WTC11 (cell line): ENCODE measurements around the gene PDSS2. TPM values are rescaled to one million over a fixed set of nuclear protein-coding genes. Genes with fewer than 3 reads are reported as not detected.
"Not testable (repeated sequence)": the region's sequence is repeated elsewhere in the genome, so short reads cannot be mapped to it uniquely, and the experiment has no call there.

Source experiments
- ATAC-seq: fragments of 200-7000 bp; cut with Tn5 transposase; 2 replicates; pipeline ENCODE4 v1.10.0; 2021; ENCODE audit warnings: mild to moderate bottlenecking, moderate library complexity
- CTCF ChIA-PET: fragments of 300-600 bp; sonication (Branson Sonifier 250); formaldehyde crosslinking; loops from one replicate; lab custom pipeline; 2021; ENCODE audit warnings: antibody characterized with exemption; lab: Charles Lee
- POLR2A ChIA-PET: fragments of 350-600 bp; sonication (Branson Sonifier 250); formaldehyde crosslinking; loops from one replicate; lab custom pipeline; 2021; ENCODE audit warnings: antibody characterized with exemption; lab: Charles Lee
- DNase-seq: peaks from one replicate; pipeline ENCODE4 v3.0.0; 2021; ENCODE audit warnings: low spot score
- H3K27ac Mint-ChIP-seq: 2 replicates; pipeline ENCODE4 v1.8.0; 2021; ENCODE audit warnings: mixed read lengths
- H3K27me3 Mint-ChIP-seq: 2 replicates; pipeline ENCODE4 v1.8.0; 2021; ENCODE audit warnings: low read depth, mild to moderate bottlenecking, moderate library complexity, mixed read lengths
- H3K36me3 Mint-ChIP-seq: 2 replicates; pipeline ENCODE4 v1.8.0; 2021; ENCODE audit warnings: mixed read lengths
- H3K4me1 Mint-ChIP-seq: 2 replicates; pipeline ENCODE4 v1.8.0; 2022; ENCODE audit warnings: mixed read lengths
- H3K4me3 Mint-ChIP-seq: 2 replicates; pipeline ENCODE4 v1.8.0; 2021; ENCODE audit warnings: mild to moderate bottlenecking, moderate library complexity, mixed read lengths
- H3K9me3 Mint-ChIP-seq: 2 replicates; pipeline ENCODE4 v1.8.0; 2021; ENCODE audit warnings: mixed read lengths
- ATF6 ChIP-seq: sonication (generic); formaldehyde crosslinking; IDR thresholded peaks from 2 replicates; pipeline ENCODE4 v1.8.1; 2023; ENCODE audit warnings: mild to moderate bottlenecking, missing genetic modification reagents
- CREM ChIP-seq: sonication (generic); formaldehyde crosslinking; IDR thresholded peaks from 2 replicates; pipeline ENCODE4 v1.8.1; 2022; ENCODE audit warnings: mild to moderate bottlenecking, missing genetic modification reagents, moderate library complexity
- FOXJ3 ChIP-seq: sonication (generic); formaldehyde crosslinking; IDR thresholded peaks from 2 replicates; pipeline ENCODE4 v1.9.0; 2021; ENCODE audit warnings: missing genetic modification reagents, mild to moderate bottlenecking, borderline replicate concordance
- GTF2I ChIP-seq: fragments of 250-450 bp; sonication (Bioruptor Pico); conservative IDR thresholded peaks from 2 replicates; pipeline ENCODE4 v1.4.0; 2021; ENCODE audit warnings: mild to moderate bottlenecking
- HMGA2 ChIP-seq: fragments of 250-450 bp; sonication (Bioruptor Pico); IDR thresholded peaks from 2 replicates; pipeline ENCODE4 v1.4.0; 2021; ENCODE audit warnings: mild to moderate bottlenecking, moderate library complexity
- NFYB ChIP-seq: sonication (generic); formaldehyde crosslinking; conservative IDR thresholded peaks from 2 replicates; pipeline ENCODE4 v1.8.0; 2022; ENCODE audit warnings: low read depth, missing genetic modification reagents
- NR1H2 ChIP-seq: sonication (generic); formaldehyde crosslinking; IDR thresholded peaks from 2 replicates; pipeline ENCODE4 v1.9.0; 2021; ENCODE audit warnings: mild to moderate bottlenecking, moderate library complexity, missing genetic modification reagents
- PRRX2 ChIP-seq: fragments of 250-450 bp; sonication (Bioruptor Pico); IDR thresholded peaks from 2 replicates; pipeline ENCODE4 v1.8.0; 2021; ENCODE audit warnings: mild to moderate bottlenecking
- SMAD4 ChIP-seq: sonication (generic); formaldehyde crosslinking; IDR thresholded peaks from 2 replicates; pipeline ENCODE4 v1.8.0; 2022; ENCODE audit warnings: mild to moderate bottlenecking, missing genetic modification reagents
- TEAD1 ChIP-seq: sonication (generic); formaldehyde crosslinking; IDR thresholded peaks from 2 replicates; pipeline ENCODE4 v1.8.0; 2022; ENCODE audit warnings: mild to moderate bottlenecking, missing genetic modification reagents
- ZNF121 ChIP-seq: sonication (generic); formaldehyde crosslinking; IDR thresholded peaks from 2 replicates; pipeline ENCODE4 v1.8.0; 2023; ENCODE audit warnings: missing genetic modification reagents
- ZNF138 ChIP-seq: sonication (generic); formaldehyde crosslinking; conservative IDR thresholded peaks from 2 replicates; pipeline ENCODE4 v1.8.1; 2022; ENCODE audit warnings: mild to moderate bottlenecking, moderate library complexity, missing genetic modification reagents
- ZNF219 ChIP-seq: sonication (generic); formaldehyde crosslinking; IDR thresholded peaks from 2 replicates; pipeline ENCODE4 v1.8.0; 2023; ENCODE audit warnings: missing genetic modification reagents, mild to moderate bottlenecking, borderline replicate concordance
- ZNF263 ChIP-seq: sonication (generic); formaldehyde crosslinking; IDR thresholded peaks from 2 replicates; pipeline ENCODE4 v1.8.1; 2022; ENCODE audit warnings: low read depth, mild to moderate bottlenecking, moderate library complexity, missing genetic modification reagents
- total RNA-seq: library from RNA; stranded (reverse); gene quantifications from 3 replicates; pipeline ENCODE4 v1.2.3, GENCODE V29; 2021
- TF ChIP-seq, protein P1 (sequence below): sonication (generic); formaldehyde crosslinking; IDR thresholded peaks from 2 replicates; pipeline ENCODE4 v1.8.1; 2022; ENCODE audit warnings: mild to moderate bottlenecking, moderate library complexity, missing genetic modification reagents
- TF ChIP-seq, protein P2 (sequence below): sonication (generic); formaldehyde crosslinking; IDR thresholded peaks from 2 replicates; pipeline ENCODE4 v1.8.1; 2022; ENCODE audit warnings: missing genetic modification reagents, borderline replicate concordance
- TF ChIP-seq, protein P3 (sequence below): sonication (generic); formaldehyde crosslinking; conservative IDR thresholded peaks from 2 replicates; pipeline ENCODE4 v1.8.1; 2023; ENCODE audit warnings: mild to moderate bottlenecking, low read depth, missing genetic modification reagents, moderate library complexity

PDSS2 gene
- total RNA-seq, 1 experiment from 2014 or later: 18.3 TPM

- DNase-seq (no peak), ATAC-seq (no peak)
- TF ChIP-seq ZNF121: peak; percentile 78
- no peak for TF ChIP-seq ZNF138 (CRISPR knock-in tag)
- TF ChIP-seq, all 79 proteins: peak for 1
- POLR2A ChIA-PET: no interaction called here
- H3K27ac Mint-ChIP-seq: no peak overlapping the region
- no peaks in the 10 kb centered on the region for H3K27me3 Mint-ChIP-seq
- CTCF ChIA-PET: no interaction called here
- no peak overlapping the region for H3K4me3 Mint-ChIP-seq
- H3K9me3 Mint-ChIP-seq: peaks cover 5% of the 10 kb centered on the region; the same call in 1 of the 2 replicates
- peaks cover 5% of the 10 kb centered on the region for H3K4me1 Mint-ChIP-seq
- H3K36me3 Mint-ChIP-seq: no peaks in the 10 kb centered on the region
Observed at GRCh38 chr6:107313776-107314175, 145.6 kb downstream of the PDSS2 start.

DNA sequence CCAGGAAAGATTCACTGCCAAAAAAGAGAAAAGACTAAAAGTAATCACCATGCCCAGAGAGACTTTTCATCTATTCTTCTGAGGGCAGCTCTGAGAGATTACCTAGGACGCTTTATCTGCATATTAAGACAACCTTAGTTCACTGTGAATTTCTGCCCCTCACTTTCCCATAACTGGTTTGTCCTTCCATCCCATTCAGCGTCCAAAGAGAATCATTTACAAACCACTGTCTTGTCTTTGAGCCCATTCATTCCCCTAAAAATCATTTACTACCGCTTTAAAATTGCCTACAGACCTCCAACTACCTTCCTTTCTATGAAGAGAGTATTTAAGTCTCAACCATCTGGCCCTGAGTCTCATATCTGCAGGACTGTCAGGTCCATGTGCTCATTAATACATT, 149.0 kb downstream of the PDSS2 start:
- TF ChIP-seq NFYB (no peak), NR1H2 (no peak), SMAD4 (CRISPR knock-in tag) (no peak)
- TF ChIP-seq, all 79 proteins: peak for 0
- Mint-ChIP-seq H3K9me3 (peaks cover 5% of the 10 kb centered on the region; the same call in 1 of the 2 replicates), H3K27me3 (no peaks in the 10 kb centered on the region), H3K4me1 (peaks cover 7% of the 10 kb centered on the region), H3K36me3 (no peaks in the 10 kb centered on the region), H3K4me3 (no peak overlapping the region), H3K27ac (no peak overlapping the region)
- ATAC-seq (no peak), DNase-seq (no peak)
- ChIA-PET CTCF (interaction anchor here (0.7 kb wide), 1 partner anchor 386 kb away, joined by 3 read pairs; no protein-coding TSS in a partner anchor), POLR2A (interaction anchor here (0.7 kb wide), 1 partner anchor 395 kb away, joined by 4 read pairs; no protein-coding TSS in a partner anchor)

- no peak for ATAC-seq
- POLR2A ChIA-PET: no interaction called here
- CTCF ChIA-PET: interaction anchor here (2.6 kb wide), 1 partner anchor 9 kb away, joined by 7 read pairs; no protein-coding TSS in a partner anchor
- TF ChIP-seq, protein P1, sequence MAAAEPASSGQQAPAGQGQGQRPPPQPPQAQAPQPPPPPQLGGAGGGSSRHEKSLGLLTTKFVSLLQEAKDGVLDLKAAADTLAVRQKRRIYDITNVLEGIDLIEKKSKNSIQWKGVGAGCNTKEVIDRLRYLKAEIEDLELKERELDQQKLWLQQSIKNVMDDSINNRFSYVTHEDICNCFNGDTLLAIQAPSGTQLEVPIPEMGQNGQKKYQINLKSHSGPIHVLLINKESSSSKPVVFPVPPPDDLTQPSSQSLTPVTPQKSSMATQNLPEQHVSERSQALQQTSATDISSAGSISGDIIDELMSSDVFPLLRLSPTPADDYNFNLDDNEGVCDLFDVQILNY (CRISPR knock-in tag): no peak
- TF ChIP-seq ZNF219: no peak
- TF ChIP-seq HMGA2 (CRISPR knock-in tag): no peak
- no peak for TF ChIP-seq NR1H2
- TF ChIP-seq ATF6 (CRISPR knock-in tag): no peak
- TF ChIP-seq ZNF263: no peak
- no peak for TF ChIP-seq GTF2I (CRISPR knock-in tag)
- TF ChIP-seq, protein P2, sequence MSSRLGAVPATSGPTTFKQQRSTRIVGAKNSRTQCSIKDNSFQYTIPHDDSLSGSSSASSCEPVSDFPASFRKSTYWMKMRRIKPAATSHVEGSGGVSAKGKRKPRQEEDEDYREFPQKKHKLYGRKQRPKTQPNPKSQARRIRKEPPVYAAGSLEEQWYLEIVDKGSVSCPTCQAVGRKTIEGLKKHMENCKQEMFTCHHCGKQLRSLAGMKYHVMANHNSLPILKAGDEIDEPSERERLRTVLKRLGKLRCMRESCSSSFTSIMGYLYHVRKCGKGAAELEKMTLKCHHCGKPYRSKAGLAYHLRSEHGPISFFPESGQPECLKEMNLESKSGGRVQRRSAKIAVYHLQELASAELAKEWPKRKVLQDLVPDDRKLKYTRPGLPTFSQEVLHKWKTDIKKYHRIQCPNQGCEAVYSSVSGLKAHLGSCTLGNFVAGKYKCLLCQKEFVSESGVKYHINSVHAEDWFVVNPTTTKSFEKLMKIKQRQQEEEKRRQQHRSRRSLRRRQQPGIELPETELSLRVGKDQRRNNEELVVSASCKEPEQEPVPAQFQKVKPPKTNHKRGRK (CRISPR knock-in tag): no peak
- TF ChIP-seq PRRX2 (CRISPR knock-in tag): no peak
- no peak for TF ChIP-seq CREM (CRISPR knock-in tag)
- TF ChIP-seq, protein P3, sequence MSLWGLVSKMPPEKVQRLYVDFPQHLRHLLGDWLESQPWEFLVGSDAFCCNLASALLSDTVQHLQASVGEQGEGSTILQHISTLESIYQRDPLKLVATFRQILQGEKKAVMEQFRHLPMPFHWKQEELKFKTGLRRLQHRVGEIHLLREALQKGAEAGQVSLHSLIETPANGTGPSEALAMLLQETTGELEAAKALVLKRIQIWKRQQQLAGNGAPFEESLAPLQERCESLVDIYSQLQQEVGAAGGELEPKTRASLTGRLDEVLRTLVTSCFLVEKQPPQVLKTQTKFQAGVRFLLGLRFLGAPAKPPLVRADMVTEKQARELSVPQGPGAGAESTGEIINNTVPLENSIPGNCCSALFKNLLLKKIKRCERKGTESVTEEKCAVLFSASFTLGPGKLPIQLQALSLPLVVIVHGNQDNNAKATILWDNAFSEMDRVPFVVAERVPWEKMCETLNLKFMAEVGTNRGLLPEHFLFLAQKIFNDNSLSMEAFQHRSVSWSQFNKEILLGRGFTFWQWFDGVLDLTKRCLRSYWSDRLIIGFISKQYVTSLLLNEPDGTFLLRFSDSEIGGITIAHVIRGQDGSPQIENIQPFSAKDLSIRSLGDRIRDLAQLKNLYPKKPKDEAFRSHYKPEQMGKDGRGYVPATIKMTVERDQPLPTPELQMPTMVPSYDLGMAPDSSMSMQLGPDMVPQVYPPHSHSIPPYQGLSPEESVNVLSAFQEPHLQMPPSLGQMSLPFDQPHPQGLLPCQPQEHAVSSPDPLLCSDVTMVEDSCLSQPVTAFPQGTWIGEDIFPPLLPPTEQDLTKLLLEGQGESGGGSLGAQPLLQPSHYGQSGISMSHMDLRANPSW (CRISPR knock-in tag): no peak
- no peak for TF ChIP-seq FOXJ3 (CRISPR knock-in tag)
- no peak for TF ChIP-seq TEAD1
- TF ChIP-seq, all 79 proteins: peak for 0
- Mint-ChIP-seq H3K4me1 (peaks cover 5% of the 10 kb centered on the region), H3K36me3 (0 out of 2 replicates have a peak, but pooled peaks cover 4% of the 10 kb centered on the region), H3K27ac (no peak overlapping the region), H3K27me3 (no peaks in the 10 kb centered on the region), H3K4me3 (no peak overlapping the region), H3K9me3 (peaks cover 10% of the 10 kb centered on the region)
- no peak for DNase-seq
Observed at GRCh38 chr6:107308677-107309076, 150.7 kb downstream of the PDSS2 start.

DNA sequence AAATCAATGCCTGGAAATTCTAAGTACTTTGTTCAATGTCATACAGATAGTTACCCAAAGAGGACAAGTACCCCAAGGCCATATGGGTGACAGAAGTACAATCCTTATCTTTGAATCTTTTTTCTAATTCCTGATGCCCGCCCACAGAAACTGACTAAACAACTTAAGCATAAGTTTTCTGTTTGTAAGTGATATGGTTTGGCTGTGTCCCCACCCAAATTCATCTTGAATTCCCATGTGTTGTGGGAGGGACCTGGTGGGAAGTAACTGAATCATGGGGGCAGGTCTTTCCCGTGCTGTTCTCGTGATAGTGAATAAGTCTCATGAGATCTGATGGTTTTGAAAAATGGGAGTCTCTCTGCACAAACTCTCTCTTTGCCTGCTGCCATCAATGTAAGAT, 153.4 kb downstream of the PDSS2 start:
- H3K9me3 Mint-ChIP-seq: peaks cover 17% of the 10 kb centered on the region
- H3K27me3 Mint-ChIP-seq, ATAC-seq, DNase-seq, POLR2A ChIA-PET, H3K36me3 Mint-ChIP-seq, H3K4me3 Mint-ChIP-seq, CTCF ChIA-PET, H3K27ac Mint-ChIP-seq, H3K4me1 Mint-ChIP-seq: not testable (repeated sequence)
